Myocyte (in vitro differentiated cells): ENCODE data around the gene UBE2B. TPM values are rescaled to one million over a fixed set of nuclear protein-coding genes. Genes with fewer than 3 reads are reported as not detected.

Experiments used
- DNase-seq: peaks from one replicate; pipeline ENCODE4 v3.0.0-alpha.2; 2012; ENCODE audit warnings: low read depth
- total RNA-seq: library from RNA; depleted of rRNA; stranded (reverse); fragments of >200 nt; gene quantifications from 2 replicates; pipeline ENCODE4 v1.2.3, GENCODE V29; 2014

UBE2B gene
- total RNA-seq, 1 donor from 2014 or later: 23.7 TPM

- no peak for DNase-seq
These were observed 66.0 kb downstream of the UBE2B start for GRCh38 chr5:134437340-134437846.

- no peak for DNase-seq
These were observed 66.6 kb downstream of the UBE2B start for GRCh38 chr5:134437847-134438581.

GRCh38 chr5:134438721-134439123 lies 67.4 kb downstream of the UBE2B start:
- no peak for DNase-seq

GRCh38 chr5:134439210-134439654 lies 67.9 kb downstream of the UBE2B start:
- DNase-seq: peak; percentile 69

GRCh38 chr5:134440201-134440755 lies 68.9 kb downstream of the UBE2B start:
- no peak for DNase-seq

Other genes with a start within 250 kb of the UBE2B start
- gene SKP1, start 194.6 kb upstream of the UBE2B start, total RNA-seq: 457 and 487 TPM in 2 replicates
- gene PPP2CA, start 145.5 kb upstream of the UBE2B start, total RNA-seq: 224 and 234 TPM in 2 replicates
- 2.7 and 3.7 TPM in 2 replicates for gene CDKL3, start 4.4 kb upstream of the UBE2B start, total RNA-seq
- 19.2 and 23.5 TPM in 2 replicates for gene CDKN2AIPNL, start 40.3 kb downstream of the UBE2B start, total RNA-seq
- gene JADE2, start 154.1 kb downstream of the UBE2B start, total RNA-seq: 5.9 and 10.2 TPM in 2 replicates